ENCODE results near the gene TKT. TPM values are rescaled to one million over a fixed set of nuclear protein-coding genes. Genes with fewer than 3 reads are reported as not detected.
"Not testable (repeated sequence)": the region's sequence is repeated elsewhere in the genome, so short reads cannot be mapped to it uniquely, and the experiment has no call there.

TKT gene
- total and polyA plus RNA-seq, 4 donors: 18.1 to 202 (median 129) TPM

GRCh38 chr3:53269888-53270880, 14.4 kb upstream of the TKT start:
- WGBS: 56% methylated on average over 12 of the region's 12 CpGs
- peak; percentile 36 for TF ChIP-seq REST (IDR thresholded peaks at IDR 0.05)
- peak in 1 of 2 donors; percentile 48 for TF ChIP-seq JUND (IDR thresholded peaks at IDR 0.05)
- no peak for TF ChIP-seq GABPA (IDR thresholded peaks at IDR 0.05 in 1 of 2, conservative IDR thresholded peaks at IDR 0.05 in 1 of 2)
- peak; percentile 27 for TF ChIP-seq MAX (IDR thresholded peaks at IDR 0.05)
- TF ChIP-seq YY1 (IDR thresholded peaks at IDR 0.05): peak; percentile 49
- peak in 1 of 2 donors; percentile 13 for TF ChIP-seq RAD21 (IDR thresholded peaks at IDR 0.05)
- peak in 1 of 2 donors; percentile 57 for TF ChIP-seq RXRA (IDR thresholded peaks at IDR 0.05)
- no peak for TF ChIP-seq FOXA1 (IDR thresholded peaks at IDR 0.05)
- peak in 1 of 2 donors; percentile 30 for TF ChIP-seq HNF4A (conservative IDR thresholded peaks at IDR 0.05)
- Histone ChIP-seq H3K9ac (ENCODE audit: low read depth in 1 of 2, low read length in 2 of 2) (no peak overlapping the region), H3K27ac (ENCODE audit: low read depth in 1 of 2, low read length in 2 of 2) (peak overlapping the region in 1 of 2 donors; percentile 15), H3K9me3 (ENCODE audit: control insufficient read depth in 4 of 4, low read length in 3 of 4) (no peaks in the 10 kb centered on the region), H3K4me1 (ENCODE audit: control insufficient read depth in 4 of 4, insufficient read depth in 4 of 4, low read length in 3 of 4) (peaks cover 0 to 7% (median 6%) of the 10 kb centered on the region in 4 donors), H3K4me3 (ENCODE audit: low read depth in 1 of 3, low read length in 3 of 3) (no peak overlapping the region), H3K36me3 (ENCODE audit: control insufficient read depth in 4 of 4, insufficient read depth in 3 of 4, low read depth in 1 of 4, low read length in 3 of 4) (no peaks in the 10 kb centered on the region), H3K27me3 (ENCODE audit: control insufficient read depth in 4 of 4, insufficient read depth in 4 of 4, low read length in 3 of 4) (no peaks in the 10 kb centered on the region)
- peak; percentile 80 for DNase-seq (ENCODE audit: low spot score)

GRCh38 chr3:53269193-53269592, 13.4 kb upstream of the TKT start:
- not testable (repeated sequence) for H3K27me3 ChIP-seq (ENCODE audit: control insufficient read depth in 4 of 4, insufficient read depth in 4 of 4, low read length in 3 of 4); H3K36me3 ChIP-seq (ENCODE audit: control insufficient read depth in 4 of 4, insufficient read depth in 3 of 4, low read depth in 1 of 4, low read length in 3 of 4); H3K9me3 ChIP-seq (ENCODE audit: control insufficient read depth in 4 of 4, low read length in 3 of 4); H3K27ac ChIP-seq (ENCODE audit: low read depth in 1 of 2, low read length in 2 of 2); H3K9ac ChIP-seq (ENCODE audit: low read depth in 1 of 2, low read length in 2 of 2); H3K4me3 ChIP-seq (ENCODE audit: low read depth in 1 of 3, low read length in 3 of 3); DNase-seq (ENCODE audit: low spot score)
- TF ChIP-seq HNF4A (conservative IDR thresholded peaks at IDR 0.05): peak in 1 of 2 donors; percentile 58
- peaks cover 8 to 16% (median 10%) of the 10 kb centered on the region in 4 donors for H3K4me1 ChIP-seq (ENCODE audit: control insufficient read depth in 4 of 4, insufficient read depth in 4 of 4, low read length in 3 of 4)
- WGBS: 81% methylated on average over 11 of the region's 11 CpGs

- H3K9me3 ChIP-seq (ENCODE audit: control insufficient read depth in 4 of 4, low read length in 3 of 4): no peaks in the 10 kb centered on the region
- no peak overlapping the region for H3K4me3 ChIP-seq (ENCODE audit: low read depth in 1 of 3, low read length in 3 of 3)
- no peak overlapping the region for H3K9ac ChIP-seq (ENCODE audit: low read depth in 1 of 2, low read length in 2 of 2)
- no peak for DNase-seq (ENCODE audit: low spot score)
- H3K27ac ChIP-seq (ENCODE audit: low read depth in 1 of 2, low read length in 2 of 2): no peak overlapping the region
- peaks cover 8 to 16% (median 10%) of the 10 kb centered on the region in 4 donors for H3K4me1 ChIP-seq (ENCODE audit: control insufficient read depth in 4 of 4, insufficient read depth in 4 of 4, low read length in 3 of 4)
- TF ChIP-seq FOXA1 (IDR thresholded peaks at IDR 0.05) (no peak), JUND (IDR thresholded peaks at IDR 0.05) (no peak)
- H3K27me3 ChIP-seq (ENCODE audit: control insufficient read depth in 4 of 4, insufficient read depth in 4 of 4, low read length in 3 of 4): no peaks in the 10 kb centered on the region
- H3K36me3 ChIP-seq (ENCODE audit: control insufficient read depth in 4 of 4, insufficient read depth in 3 of 4, low read depth in 1 of 4, low read length in 3 of 4): no peaks in the 10 kb centered on the region
Observed at GRCh38 chr3:53267766-53268165, 11.9 kb upstream of the TKT start.

Measured in liver (tissue), 9 donors.